ENCODE results near the gene C9orf153.

The C9orf153 gene

DNA sequence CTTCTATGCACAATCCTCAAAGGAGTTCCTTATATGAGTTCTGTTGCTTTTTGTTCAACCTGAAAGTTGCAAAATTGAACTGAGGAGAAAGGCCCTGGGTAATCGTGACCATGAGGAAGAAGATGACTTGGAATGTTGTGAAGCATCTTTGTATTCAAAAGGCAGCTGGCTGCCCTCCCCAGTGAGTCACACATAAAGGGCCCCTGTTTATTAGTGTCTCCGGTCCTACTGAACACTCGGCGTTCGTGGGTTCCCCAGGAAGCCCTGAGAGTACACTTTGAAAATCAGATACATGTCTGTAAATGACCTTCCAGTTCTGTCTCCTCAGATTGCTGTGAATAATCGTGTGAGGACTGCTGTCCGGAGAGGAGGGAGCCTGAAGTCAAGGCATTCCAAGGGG lies 73.6 kb downstream of the C9orf153 start:
- DNase-seq = no peak

DNA sequence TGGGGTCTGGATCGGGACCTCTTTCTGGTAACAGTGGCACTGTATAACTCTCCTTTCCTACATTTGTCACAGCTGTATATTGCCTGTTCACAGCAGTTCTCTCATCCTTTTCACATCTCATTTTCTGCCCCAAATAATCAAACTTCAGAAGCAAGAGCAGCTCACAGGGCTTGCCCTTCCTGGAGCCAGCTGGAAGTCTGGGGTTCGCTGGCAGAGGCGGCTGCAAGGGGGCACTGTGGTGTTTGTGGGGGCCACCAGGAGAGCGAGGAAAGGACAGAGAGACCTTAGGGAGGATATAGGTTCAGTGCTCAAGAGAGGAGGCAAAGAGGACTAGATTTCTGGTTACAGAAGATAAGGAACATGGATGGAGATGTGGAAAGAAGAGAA lies 75.3 kb downstream of the C9orf153 start:
- no peak for DNase-seq

- DNase-seq = no peak
Observed at GRCh38 chr9:86183229-86184137, 76.0 kb downstream of the C9orf153 start.

DNA sequence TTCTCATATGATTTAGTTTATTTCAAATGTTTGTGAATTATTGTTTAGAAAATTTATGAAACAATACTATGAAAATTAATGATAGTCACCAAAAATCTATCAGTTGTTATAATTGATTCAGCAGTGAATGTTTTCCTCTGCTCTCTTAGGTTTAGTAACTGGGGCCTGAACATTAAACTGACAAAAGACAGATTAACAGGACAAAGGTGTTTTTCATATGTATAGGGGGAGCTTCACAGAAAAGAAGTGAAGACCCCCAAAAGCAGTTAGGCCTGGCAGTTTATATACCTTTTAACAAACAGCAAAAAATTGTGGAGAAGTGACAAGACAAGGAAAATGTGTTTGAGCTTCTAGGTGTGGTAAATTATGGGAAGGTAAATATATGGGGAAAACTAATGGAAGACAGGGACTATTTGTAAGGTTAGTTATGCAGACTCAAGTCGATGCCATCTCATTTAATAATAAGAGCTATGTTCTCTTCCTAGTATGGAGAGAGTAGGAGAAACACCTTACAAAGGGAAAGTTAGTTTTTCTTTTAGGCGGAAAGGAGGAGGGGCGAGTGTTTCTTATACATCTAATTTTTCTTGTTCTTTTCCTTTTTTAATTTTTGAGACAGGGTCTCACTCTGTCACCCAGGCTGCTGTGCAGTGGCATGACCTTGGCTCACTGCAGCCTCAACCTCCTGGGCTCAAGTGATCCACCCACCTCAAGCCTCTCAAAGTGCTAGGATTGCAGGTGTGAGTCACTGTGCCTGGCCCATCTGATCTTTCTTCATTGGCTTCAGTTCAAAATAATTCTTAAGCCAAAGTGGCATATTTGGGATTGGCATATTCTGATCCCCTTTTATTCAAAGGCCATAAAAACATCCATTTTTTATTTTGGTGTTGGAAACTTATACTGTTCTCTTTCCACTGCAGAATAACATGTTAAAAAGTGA lies 77.8 kb downstream of the C9orf153 start:
- no peak for DNase-seq

DNA sequence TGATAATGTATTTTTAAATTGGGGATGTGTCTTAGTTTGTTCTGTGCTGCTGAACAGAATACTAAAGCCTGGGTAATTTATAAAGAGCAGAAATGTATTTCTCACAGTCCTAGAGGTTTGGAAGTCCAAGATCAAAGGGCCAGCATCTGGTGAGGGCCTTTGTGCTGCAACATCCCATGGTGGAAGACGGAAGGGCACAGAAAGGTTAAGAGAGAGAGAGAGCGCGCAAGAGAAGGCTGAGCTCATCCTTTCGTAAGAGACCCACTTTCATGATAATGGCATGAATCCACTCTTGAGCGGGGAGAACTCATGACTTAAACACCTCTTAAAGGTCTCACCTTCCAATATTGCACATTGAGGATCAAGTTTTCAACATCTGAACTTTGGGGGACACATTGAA lies 81.0 kb downstream of the C9orf153 start:
- DNase-seq = no peak

- DNase-seq = no peak
Observed at GRCh38 chr9:86177995-86178394, 81.5 kb downstream of the C9orf153 start.

GRCh38 chr9:86176468-86176867 lies 83.0 kb downstream of the C9orf153 start:
- peak; percentile 65 for DNase-seq

DNA sequence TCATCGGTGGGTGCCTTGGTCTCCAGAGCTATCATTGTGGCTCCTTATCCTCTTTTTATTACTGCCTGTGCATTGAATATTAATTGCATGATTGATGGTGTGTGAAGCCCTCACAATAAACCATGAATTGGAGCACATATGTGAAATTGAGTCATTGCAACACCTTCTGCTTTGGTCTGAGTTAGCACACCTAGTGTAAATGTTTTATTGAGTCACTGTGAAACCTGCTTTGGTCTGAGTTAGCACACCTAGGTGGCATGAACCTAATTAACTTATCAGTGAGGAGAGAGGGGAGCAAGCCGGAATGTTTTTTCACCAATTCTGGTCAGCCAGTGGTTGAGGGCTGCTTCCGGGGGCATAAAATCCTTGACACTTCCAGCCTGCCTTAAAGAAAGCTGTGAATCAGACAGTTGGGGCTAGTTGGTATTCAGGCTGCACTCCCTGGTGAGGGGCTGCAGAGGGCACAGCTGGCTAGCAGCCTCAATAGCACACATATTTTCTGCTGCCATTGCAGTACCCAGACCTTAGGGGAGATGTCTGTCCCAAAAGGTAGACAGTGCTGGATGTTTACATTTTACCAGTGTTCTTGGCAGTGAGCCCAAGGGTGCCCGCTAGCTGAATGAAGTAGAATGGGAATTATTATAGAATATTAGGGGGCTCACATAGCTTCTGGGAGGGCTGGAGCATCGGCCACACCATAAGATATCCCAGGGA lies 83.6 kb downstream of the C9orf153 start:
- peak; percentile 65 for DNase-seq

DNA sequence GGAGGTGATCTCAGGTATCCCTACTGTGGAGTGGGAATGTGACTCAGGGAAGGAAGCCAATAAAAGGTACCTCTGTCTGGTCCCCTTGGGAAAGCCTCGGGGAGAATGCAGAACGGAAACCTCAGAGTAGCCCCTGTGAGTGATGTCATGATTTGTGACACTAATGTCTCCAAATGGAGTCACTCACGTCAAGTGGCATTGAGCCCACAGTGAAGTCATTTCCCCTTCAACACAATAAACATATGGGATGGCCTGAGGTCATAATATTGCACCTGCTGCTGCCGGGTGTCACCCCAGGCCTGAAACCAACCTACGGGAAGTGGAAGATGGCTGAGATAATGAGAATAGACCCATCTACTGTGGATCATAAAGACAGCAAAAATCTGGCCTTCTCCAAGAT lies 84.2 kb downstream of the C9orf153 start:
- DNase-seq = no peak
